GM10248 (cell line): ENCODE results near the gene PGA5.

ENCODE experiments used
- CTCF ChIA-PET: fragments of 300-600 bp; sonication (Branson Sonifier 250); formaldehyde crosslinking; extraction: SDS; loops from one replicate; lab custom pipeline; 2021; ENCODE audit warnings: antibody characterized with exemption; lab: Yijun Ruan, JAX
- POLR2A ChIA-PET: fragments of 350-650 bp; sonication (Branson Sonifier 250); formaldehyde crosslinking; extraction: SDS; loops from one replicate; lab custom pipeline; 2020; ENCODE audit warnings: antibody characterized with exemption; lab: Yijun Ruan, JAX
- DNase-seq: peaks from one replicate; pipeline ENCODE4 v3.0.0; 2012; ENCODE audit errors: extremely low spot score
- TF ChIP-seq, protein P1 (sequence below): IDR thresholded peaks from 2 replicates; pipeline ENCODE4 v1.5.1; 2012; ENCODE audit warnings: mild to moderate bottlenecking, low read depth; ENCODE audit errors: extremely low read depth, missing control alignments, control extremely low read depth

PGA5 gene

DNA sequence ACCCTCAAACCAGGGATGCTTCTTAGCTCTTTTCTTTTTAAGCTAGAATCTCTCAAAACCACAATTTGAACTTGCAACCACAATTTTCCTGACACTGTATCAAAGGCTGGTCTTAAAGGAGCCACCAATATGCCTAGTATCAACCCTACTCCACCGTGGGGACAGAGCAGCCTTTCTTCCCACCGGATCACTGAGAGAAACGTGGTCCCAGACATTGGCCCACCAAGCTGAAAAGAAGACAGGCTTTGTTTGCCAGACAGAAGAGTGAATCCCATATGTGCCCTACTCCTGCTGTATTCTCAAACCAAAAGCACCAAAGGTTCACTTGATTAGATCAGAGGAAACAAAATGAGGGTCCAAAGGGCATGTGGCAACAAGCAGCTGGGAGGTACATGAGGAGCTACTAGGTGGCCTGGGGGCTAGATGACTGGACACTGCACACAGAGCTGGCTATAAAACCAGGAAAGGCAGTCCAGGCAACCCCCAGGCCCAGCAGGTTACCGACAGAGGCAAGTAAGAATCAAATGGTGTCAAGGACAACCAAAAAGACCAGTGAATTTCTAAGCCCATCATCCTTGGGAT, 57.8 kb downstream of the PGA5 start:
- ChIA-PET CTCF (interaction anchor here (1.1 to 2.4 kb wide), 7 partner anchors 9 to 87 kb away, joined by 3 to 8 read pairs (median 5); no protein-coding TSS in a partner anchor), POLR2A (interaction anchor here (0.7 kb wide), 2 partner anchors 14 to 101 kb away, joined by 3 read pairs; no protein-coding TSS in a partner anchor)
- DNase-seq: no peak
- TF ChIP-seq, protein P1, sequence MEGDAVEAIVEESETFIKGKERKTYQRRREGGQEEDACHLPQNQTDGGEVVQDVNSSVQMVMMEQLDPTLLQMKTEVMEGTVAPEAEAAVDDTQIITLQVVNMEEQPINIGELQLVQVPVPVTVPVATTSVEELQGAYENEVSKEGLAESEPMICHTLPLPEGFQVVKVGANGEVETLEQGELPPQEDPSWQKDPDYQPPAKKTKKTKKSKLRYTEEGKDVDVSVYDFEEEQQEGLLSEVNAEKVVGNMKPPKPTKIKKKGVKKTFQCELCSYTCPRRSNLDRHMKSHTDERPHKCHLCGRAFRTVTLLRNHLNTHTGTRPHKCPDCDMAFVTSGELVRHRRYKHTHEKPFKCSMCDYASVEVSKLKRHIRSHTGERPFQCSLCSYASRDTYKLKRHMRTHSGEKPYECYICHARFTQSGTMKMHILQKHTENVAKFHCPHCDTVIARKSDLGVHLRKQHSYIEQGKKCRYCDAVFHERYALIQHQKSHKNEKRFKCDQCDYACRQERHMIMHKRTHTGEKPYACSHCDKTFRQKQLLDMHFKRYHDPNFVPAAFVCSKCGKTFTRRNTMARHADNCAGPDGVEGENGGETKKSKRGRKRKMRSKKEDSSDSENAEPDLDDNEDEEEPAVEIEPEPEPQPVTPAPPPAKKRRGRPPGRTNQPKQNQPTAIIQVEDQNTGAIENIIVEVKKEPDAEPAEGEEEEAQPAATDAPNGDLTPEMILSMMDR: no peak
